PFSK-1 (cell line): Measurements from ENCODE around the gene PPP3CA.

ENCODE experiments used
- POLR2AphosphoS5 ChIP-seq: IDR thresholded peaks from 2 replicates; pipeline ENCODE4 v1.6.1; 2012; ENCODE audit warnings: low read depth, mild to moderate bottlenecking, control low read depth, low read length, moderate library complexity
- TAF1 ChIP-seq: IDR thresholded peaks from 2 replicates; pipeline ENCODE4 v1.6.1; 2012; ENCODE audit warnings: low read length, control low read depth, borderline replicate concordance; ENCODE audit not compliant: insufficient read depth

DNA sequence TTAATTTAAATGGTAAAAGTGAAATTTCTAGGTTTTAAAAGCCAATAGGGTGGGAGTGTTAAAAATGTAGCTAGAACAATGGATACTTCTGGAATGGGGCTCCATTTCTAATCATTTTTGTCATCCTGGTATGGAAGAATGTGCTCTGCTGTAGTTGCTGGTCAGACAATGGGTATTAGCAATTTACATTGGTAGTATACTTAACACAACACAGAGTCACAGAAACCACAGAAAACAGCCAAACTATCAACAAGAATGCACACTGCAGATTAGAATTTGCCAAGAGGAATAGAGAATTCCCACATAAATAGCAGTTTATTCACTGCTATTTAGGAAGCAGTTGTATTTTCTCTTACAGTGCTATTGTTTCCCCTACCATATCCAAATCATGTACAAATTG is 319.6 kb downstream of the PPP3CA start:
- TF ChIP-seq TAF1 (no peak), POLR2AphosphoS5 (no peak)
